A204.1 (cell line): ENCODE measurements around the gene ARF3.
A peak's percentile ranks its signal among the peaks of the same experiment; 100 is the strongest.

Experiments
- FAIRE-seq: peaks from 2 replicates; lab custom pipeline; 2012; peaks lifted over from hg19 to GRCh38; lab: Jason Lieb, UNC

ARF3 gene

GRCh38 chr12:48966177-48966895 lies 9.0 kb upstream of the ARF3 start:
- FAIRE-seq = no peak

GRCh38 chr12:48965298-48965838 lies 8.1 kb upstream of the ARF3 start:
- no peak for FAIRE-seq

- no peak for FAIRE-seq
Measured at GRCh38 chr12:48961801-48962200, 4.5 kb upstream of the ARF3 start.

- FAIRE-seq = no peak
Measured at GRCh38 chr12:48961331-48961730, 4.0 kb upstream of the ARF3 start.

DNA sequence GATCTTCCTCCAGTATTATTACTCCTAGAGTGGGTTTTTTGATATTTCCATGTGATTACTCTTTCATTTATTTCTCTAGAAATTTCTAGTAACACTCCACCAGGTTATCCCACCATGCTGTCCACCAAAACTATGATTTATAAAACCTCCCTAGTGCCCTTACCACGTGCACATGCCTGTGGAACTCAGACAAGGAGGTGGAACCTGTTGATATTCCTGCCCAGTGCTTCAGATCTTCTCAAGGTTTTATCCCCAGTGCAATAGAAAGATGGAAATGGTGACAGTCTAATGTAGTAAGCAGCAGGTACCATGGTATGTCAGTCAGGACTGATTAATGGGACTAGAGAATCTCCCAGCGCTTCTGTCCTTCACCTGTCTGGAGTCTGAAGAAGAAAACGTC lies 3.5 kb upstream of the ARF3 start:
- no peak for FAIRE-seq

DNA sequence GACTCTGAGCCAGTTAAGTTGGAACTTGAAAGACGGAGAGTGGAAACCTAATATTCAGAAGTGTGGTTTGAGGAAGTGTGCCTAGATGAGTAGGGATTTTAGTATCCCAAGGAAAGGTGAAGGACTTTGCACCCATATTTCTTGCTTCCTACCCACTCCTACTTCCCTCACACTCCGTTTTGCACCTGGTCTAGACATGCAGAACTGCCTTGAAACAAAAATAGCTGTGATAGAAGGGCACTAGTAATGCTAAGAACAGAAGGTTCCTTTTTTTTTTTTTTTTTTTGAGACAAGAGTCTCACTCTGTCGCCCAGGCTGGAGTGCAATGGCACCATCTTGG lies 732 bp upstream of the ARF3 start:
- no peak for FAIRE-seq

DNA sequence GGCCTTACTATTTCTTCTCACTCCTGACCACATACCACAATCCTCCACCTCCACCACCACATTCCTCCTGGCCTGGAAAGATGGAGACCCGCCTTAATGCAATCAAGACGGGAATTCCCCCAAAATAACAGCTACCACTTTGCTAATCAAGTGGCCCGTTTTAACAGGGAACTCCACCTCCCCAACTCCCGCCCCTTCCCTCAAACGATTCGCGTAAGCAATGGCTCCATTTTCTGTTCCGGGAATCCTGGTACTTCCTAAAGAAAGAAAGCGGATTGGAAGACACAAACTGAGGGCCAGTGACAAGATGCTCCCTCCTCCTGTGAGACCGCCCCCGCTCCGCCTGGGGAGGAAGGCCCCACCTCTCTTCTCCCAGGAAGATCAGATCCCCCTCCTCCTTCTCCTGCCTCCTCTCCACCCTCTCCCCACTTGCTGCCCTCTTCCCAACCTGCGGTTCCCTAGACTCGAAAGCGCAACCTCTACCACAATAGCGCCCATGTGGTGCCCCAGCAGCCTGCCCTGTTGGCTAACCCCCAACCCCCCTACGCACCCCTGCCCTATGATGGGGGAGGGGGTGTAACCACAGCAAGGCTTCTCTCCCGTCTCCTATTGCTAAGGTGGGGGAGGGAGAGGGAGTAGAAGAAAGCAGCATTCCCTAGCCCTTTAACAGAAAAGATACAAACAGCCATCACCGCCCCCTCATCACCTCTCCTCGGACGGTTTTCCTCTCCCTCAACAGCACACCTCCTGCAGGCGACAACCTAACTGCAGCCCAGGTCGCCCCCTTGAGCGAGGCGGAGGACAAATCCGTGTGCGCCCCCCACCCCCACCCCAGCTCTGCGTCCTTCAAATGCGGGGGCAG lies 777 bp downstream of the ARF3 start:
- FAIRE-seq = peak; percentile 93

GRCh38 chr12:48954841-48955501 lies 2.3 kb downstream of the ARF3 start:
- FAIRE-seq = no peak

DNA sequence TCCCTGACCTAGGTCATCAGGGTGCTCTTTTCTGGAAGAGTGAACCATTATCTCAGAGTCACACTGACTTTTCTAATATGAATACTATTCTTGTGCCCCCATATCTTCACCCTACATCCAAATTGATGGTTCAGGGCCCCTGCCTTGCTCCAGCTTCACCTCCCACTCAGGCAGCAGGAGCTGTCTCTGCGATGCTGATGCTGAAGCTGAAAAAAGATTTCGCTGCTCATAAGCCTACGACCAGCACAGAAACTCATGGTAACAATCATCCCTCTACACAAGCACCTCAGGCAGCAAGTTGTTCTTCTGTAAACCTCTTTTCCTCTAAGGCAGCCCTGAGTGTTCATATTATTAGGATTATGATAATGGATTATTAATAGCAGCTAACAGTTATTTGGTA lies 3.2 kb downstream of the ARF3 start:
- FAIRE-seq = no peak

GRCh38 chr12:48952691-48953090 lies 4.6 kb downstream of the ARF3 start:
- FAIRE-seq = no peak

DNA sequence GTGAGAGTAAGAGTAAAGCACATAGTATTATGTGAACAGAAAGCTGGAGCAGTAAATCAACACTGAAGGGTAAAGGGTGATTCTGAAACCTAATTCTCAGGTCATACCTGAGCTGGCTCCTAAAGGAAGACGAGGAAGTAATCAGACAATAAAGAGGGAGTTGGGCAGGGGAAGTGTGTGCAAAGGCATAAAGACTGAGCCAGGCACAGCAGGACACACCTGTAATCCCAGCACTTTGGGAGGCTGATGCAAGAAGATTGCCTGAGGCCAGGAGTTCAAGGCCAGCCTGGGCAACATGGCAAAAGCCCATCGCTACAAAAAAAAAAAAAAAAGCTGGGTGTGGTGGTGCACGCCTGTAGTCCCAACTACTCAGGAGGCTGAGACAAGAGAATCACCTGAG lies 9.6 kb downstream of the ARF3 start:
- no peak for FAIRE-seq

DNA sequence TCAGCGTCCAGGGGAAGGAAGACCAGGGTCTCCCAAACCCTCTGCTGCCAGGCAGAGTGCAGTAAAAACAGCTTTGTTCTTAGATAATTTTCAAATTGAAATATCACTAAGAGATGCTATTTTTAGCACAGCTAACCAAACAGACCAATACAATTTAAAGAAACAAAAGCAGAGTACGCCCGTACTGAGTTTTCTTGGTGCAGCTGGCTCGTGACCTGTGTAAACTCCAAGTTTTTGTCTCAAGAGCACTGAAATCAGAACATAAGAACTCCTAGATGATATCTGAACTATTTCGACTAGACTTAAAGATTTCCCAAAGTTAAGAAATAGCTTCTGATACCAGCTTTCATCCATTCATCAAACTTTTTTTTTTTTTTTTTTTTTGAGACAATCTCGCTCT lies 10.3 kb downstream of the ARF3 start:
- no peak for FAIRE-seq

GRCh38 chr12:48946205-48946604 lies 11.1 kb downstream of the ARF3 start:
- FAIRE-seq = no peak

DNA sequence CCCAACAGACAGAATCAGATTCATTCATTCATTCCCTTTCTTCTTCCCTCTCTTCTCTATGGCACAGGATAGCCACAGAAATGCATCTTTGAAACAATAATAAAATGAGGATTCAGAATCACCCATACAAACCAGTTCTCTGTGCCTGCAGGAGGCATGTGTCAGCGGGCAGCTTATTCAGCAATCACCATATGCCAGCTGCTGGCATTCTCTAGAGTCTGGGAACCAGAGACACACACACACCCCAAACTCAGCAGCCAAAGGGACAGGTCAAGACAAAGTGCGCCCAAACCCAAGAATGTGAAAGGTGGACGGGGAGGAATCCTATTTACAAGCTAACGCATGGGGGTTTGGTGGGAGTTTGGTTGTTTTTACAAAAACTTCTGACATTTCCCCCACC lies 14.1 kb downstream of the ARF3 start:
- FAIRE-seq = no peak

DNA sequence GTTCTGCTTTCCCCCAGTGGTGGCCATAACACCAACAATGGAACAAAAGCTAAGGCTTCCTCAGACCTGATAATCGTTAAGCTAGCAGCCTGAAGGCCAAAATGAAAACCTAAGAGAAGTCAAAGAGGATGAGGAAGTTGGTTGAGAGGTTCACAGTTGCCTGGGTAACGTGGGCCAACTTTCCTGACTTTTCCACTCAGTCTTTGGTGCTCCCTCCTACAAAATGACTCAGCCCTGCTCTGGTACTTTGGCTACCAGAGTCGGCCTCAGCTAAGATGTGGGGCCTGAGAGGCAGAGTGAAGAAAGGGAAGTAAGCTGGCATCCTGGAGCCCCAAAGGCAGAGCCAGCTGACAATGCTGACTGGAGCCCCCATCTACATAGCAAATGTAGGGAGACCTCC lies 17.1 kb downstream of the ARF3 start:
- no peak for FAIRE-seq

DNA sequence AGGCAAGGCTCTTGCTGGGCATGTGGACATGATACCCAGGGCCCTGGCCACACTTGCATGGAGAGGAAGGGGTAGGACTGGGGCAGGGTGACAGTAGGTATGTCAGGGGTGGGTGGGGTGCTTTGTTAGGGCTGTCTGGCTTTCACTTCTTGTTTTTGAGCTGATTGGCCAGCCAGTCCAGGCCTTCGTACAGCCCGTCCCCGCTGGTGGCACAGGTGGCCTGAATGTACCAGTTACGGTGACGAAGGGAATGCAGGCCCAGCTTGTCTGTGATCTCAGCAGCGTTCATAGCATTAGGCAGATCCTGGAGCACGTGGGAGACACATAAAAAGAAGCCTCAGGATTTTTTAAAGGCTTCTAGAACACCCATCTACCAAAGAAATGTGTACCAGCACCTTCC lies 18.5 kb downstream of the ARF3 start:
- no peak for FAIRE-seq

DNA sequence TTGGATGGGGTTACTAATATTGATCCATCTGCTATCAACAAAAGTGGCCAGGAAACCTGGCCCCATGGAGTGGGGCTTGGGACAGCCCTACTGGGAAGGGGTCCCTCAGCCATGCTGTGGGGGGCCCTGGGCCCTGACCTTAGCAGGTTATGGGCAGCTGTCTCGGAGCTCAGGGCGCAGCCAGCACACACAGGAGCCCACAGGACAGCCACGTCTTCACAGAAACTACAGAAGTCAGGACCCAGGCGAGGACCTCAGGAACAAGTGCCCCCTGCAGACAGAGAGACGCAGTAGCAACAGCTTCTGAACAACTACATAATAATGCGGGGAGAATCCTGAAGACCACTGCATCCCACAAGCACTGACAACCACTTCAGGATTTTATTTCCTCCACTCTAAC lies 20.1 kb downstream of the ARF3 start:
- no peak for FAIRE-seq

GRCh38 chr12:48936379-48936979 lies 20.8 kb downstream of the ARF3 start:
- FAIRE-seq = no peak

- FAIRE-seq = no peak
Measured at GRCh38 chr12:48934312-48934706, 23.0 kb downstream of the ARF3 start.

DNA sequence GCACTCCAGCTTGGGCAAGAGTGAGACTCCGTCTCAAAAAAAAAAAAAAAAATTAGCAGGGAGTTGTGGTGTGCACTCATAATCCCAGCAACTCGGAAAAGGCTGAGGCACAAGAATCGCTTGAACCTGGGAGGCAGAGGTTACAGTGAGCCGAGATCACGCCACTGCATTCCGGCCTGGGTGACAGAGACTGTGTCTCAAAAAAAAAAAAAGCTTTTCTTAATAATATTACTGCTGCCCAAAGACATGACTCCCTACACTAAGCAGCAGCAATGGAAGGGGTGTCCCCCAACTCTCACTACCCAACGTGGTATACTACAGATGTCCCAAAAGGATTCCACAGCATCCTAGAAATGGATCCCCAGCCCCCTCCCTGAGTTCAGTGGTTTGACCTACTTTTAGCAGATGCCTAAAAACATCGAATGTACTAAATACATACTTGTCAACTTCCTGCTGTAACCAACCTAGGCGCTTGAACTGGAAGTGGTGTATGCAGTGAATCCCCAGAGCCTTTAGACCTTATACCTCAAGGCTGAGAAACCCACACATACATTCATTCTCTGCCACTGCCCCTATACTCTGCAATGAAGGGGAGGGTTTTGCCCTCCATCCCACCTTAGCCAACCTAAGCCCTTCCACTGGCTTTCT lies 23.5 kb downstream of the ARF3 start:
- no peak for FAIRE-seq

GRCh38 chr12:48932878-48933277 lies 24.4 kb downstream of the ARF3 start:
- no peak for FAIRE-seq

DNA sequence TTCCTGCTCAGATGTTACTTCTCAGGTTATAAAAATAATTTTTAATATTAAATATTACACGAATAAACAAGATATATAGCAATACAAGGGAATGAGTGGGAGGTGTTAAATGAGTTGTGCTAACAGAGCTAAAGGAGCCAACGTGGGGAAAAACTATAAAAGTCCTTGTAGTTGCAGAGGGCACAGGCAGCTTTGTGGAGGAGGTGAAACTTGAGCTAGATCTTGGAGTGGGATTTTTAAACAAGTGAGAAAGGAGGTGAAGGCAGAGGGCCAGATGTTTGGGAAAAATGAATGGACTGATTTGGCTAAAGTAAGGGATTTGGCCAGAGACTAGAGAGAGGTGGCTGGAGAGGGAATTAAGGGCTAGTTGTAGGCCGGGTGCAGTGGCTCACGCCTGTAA lies 26.8 kb downstream of the ARF3 start:
- no peak for FAIRE-seq
